K562 (cell line): ENCODE results near the gene AFM. TPM values are rescaled to one million over a fixed set of nuclear protein-coding genes. Genes with fewer than 3 reads are reported as not detected.

Experiments
- CCNT2 ChIP-seq: IDR thresholded peaks from 2 replicates; pipeline ENCODE4 v1.6.1; 2011; ENCODE audit warnings: borderline replicate concordance, low read depth, mild to moderate bottlenecking, moderate library complexity, mixed read lengths, low read length; ENCODE audit not compliant: insufficient read length; ENCODE audit errors: extremely low read depth
- CHAMP1 ChIP-seq: fragments of 450-650 bp; IDR thresholded peaks from 2 replicates; pipeline ENCODE4 v1.6.1; 2016; ENCODE audit warnings: mild to moderate bottlenecking
- CXXC5 ChIP-seq: fragments of 250-450 bp; sonication (Bioruptor Pico); IDR thresholded peaks from 2 replicates; pipeline ENCODE4 v1.8.0; 2022; ENCODE audit warnings: inconsistent platforms, mild to moderate bottlenecking, moderate library complexity
- EHMT2 ChIP-seq: fragments of 450-650 bp; IDR thresholded peaks from 2 replicates; pipeline ENCODE4 v1.6.1; 2018; ENCODE audit warnings: antibody characterized with exemption
- ESRRB ChIP-seq: fragments of 250-450 bp; sonication (Bioruptor Pico); IDR thresholded peaks from 2 replicates; pipeline ENCODE4 v1.5.0; 2020; ENCODE audit warnings: mild to moderate bottlenecking, moderate library complexity, borderline replicate concordance
- FOXA1 ChIP-seq: fragments of 450-650 bp; IDR thresholded peaks from 2 replicates; pipeline ENCODE4 v1.6.1; 2016; ENCODE audit warnings: mild to moderate bottlenecking, borderline replicate concordance
- MAFG ChIP-seq: fragments of 450-650 bp; conservative IDR thresholded peaks from 2 replicates; pipeline ENCODE4 v1.6.1; 2016; ENCODE audit warnings: missing genetic modification characterization, missing compliant biosample characterization
- MYC ChIP-seq, 2 experiments: fragments of 250-450 bp in 1 of 2; sonication (Bioruptor Pico) in 1 of 2; IDR thresholded peaks; 2 replicates each; pipeline versions ENCODE4 v1.5.1 to v1.6.1; 2012 to 2021; ENCODE audit warnings: low read depth in 2 of 2, borderline replicate concordance in 1 of 2, improper control_type of control experiment in 1 of 2, low read length in 1 of 2, mild to moderate bottlenecking in 1 of 2, moderate library complexity in 1 of 2
- NEUROD1 ChIP-seq: fragments of 150-350 bp; IDR thresholded peaks from 2 replicates; pipeline ENCODE4 v1.6.1; 2014; ENCODE audit warnings: borderline replicate concordance, low read length, low read depth; ENCODE audit not compliant: partially characterized antibody
- NFYB ChIP-seq: IDR thresholded peaks from 2 replicates; pipeline ENCODE4 v1.6.1; 2011; ENCODE audit warnings: mild to moderate bottlenecking, moderate library complexity; ENCODE audit not compliant: insufficient read length; ENCODE audit errors: extremely low read depth
- NR2C1 ChIP-seq, 2 experiments: fragments of 450-650 bp; IDR thresholded peaks; 2 replicates each; pipeline ENCODE4 v1.6.1; 2017; ENCODE audit warnings: mild to moderate bottlenecking in 2 of 2, antibody characterized with exemption in 1 of 2, inconsistent platforms in 1 of 2, missing compliant biosample characterization in 1 of 2, missing genetic modification characterization in 1 of 2
- NR2F6 ChIP-seq: fragments of 450-650 bp; formaldehyde crosslinking; IDR thresholded peaks from 2 replicates; pipeline ENCODE4 v1.4.0; 2020; ENCODE audit warnings: mild to moderate bottlenecking
- RCOR1 ChIP-seq, 2 experiments: IDR thresholded peaks; 2 replicates each; pipeline ENCODE4 v1.6.1; 2012; ENCODE audit warnings: low read depth in 2 of 2, low read length in 2 of 2, borderline replicate concordance in 1 of 2, improper control_type of control experiment in 1 of 2
- SUPT5H ChIP-seq: fragments of 450-650 bp; IDR thresholded peaks from 2 replicates; pipeline ENCODE4 v1.6.1; 2016
- TRIM25 ChIP-seq: fragments of 450-650 bp; IDR thresholded peaks from 2 replicates; pipeline ENCODE4 v1.7.0; 2016; ENCODE audit warnings: borderline replicate concordance
- ZC3H8 ChIP-seq: fragments of 450-650 bp; IDR thresholded peaks from 2 replicates; pipeline ENCODE4 v1.6.1; 2017
- ZNF395 ChIP-seq: fragments of 200-800 bp; sonication (Bioruptor generic); IDR thresholded peaks from 2 replicates; pipeline ENCODE4 v1.6.1; 2017; ENCODE audit warnings: missing genetic modification characterization, missing compliant biosample characterization
- ZNF444 ChIP-seq: fragments of 250-450 bp; sonication (Bioruptor Pico); IDR thresholded peaks from 2 replicates; pipeline ENCODE4 v1.4.0; 2020; ENCODE audit warnings: mild to moderate bottlenecking, moderate library complexity
- ZNF639 ChIP-seq, 2 experiments: fragments of 200-800 bp in 1 of 2; sonication (Bioruptor generic) in 1 of 2; sonication (generic) in 1 of 2; formaldehyde crosslinking in 1 of 2; IDR thresholded peaks in 1 of 2; conservative IDR thresholded peaks in 1 of 2; 2 replicates each; pipeline versions ENCODE4 v1.5.0 to v1.6.1; 2016 to 2020; ENCODE audit warnings: missing compliant biosample characterization in 1 of 2, missing genetic modification characterization in 1 of 2, missing genetic modification reagents in 1 of 2
- ZNF707 ChIP-seq: fragments of 250-450 bp; sonication (Bioruptor Pico); conservative IDR thresholded peaks from 2 replicates; pipeline ENCODE4 v1.8.0; 2022; ENCODE audit warnings: inconsistent platforms, mild to moderate bottlenecking, moderate library complexity
- polyA plus RNA-seq, 8 experiments: library from polyadenylated mRNA; depleted of rRNA in 4 of 8; stranded (reverse) in 5 of 8; unstranded in 3 of 8; fragments of >200 nt; fragmentation: Nextera tagmentation in 2 of 8; fragmentation: Illumina TruSeq in 1 of 8; extraction: Ambion mirVana in 2 of 8; extraction: Trizol in 1 of 8; gene quantifications; 2 replicates each; pipeline versions ENCODE4 v1.2.1 to v1.2.3, GENCODE V29; 2011 to 2014; ENCODE audit warnings: inconsistent platforms in 1 of 8, missing spikeins in 1 of 8
- total RNA-seq, 7 experiments: library from RNA; depleted of rRNA in 6 of 7; stranded (reverse); fragments of >200 nt in 6 of 7; fragmentation: Illumina TruSeq in 2 of 7; extraction: Trizol in 2 of 7; gene quantifications; 2 replicates each; pipeline versions ENCODE4 v1.2.1 to v1.2.3, GENCODE V29; 2011 to 2021; ENCODE audit warnings: low replicate concordance in 1 of 7

The AFM gene
- total and polyA plus RNA-seq, 9 of the 15 experiments (the other 6 are each of a cell fraction or from before 2014, with no cell fraction given) = 0.07 to 0.15 (median 0.12) TPM; not detected in 5

GRCh38 chr4:73450398-73451004 is 31.0 kb upstream of the AFM start (continued):
- TF ChIP-seq RCOR1 (IDR thresholded peaks at IDR 0.05; ENCODE audit: borderline replicate concordance in 1 of 2, low read depth in 2 of 2, low read length in 2 of 2) = no peak
- no peak for TF ChIP-seq ZNF395 (CRISPR knock-in tag)
- TF ChIP-seq ZNF639 (CRISPR knock-in tag; conservative IDR thresholded peaks at IDR 0.05 in 1 of 2, IDR thresholded peaks at IDR 0.05 in 1 of 2) = 0 out of 4 replicates have a peak, but pooled peaks of 1 of the 2 experiments have one; percentile 24
- peak; percentile 96 for TF ChIP-seq MAFG (tag)
- TF ChIP-seq NR2C1 (IDR thresholded peaks at IDR 0.05) = no peak
- TF ChIP-seq NR2C1 (tag; IDR thresholded peaks at IDR 0.05) = no peak
- no peak for TF ChIP-seq SUPT5H
- TF ChIP-seq NFYB = no peak
- TF ChIP-seq CCNT2 = no peak
- no peak for TF ChIP-seq MYC (IDR thresholded peaks at IDR 0.05; ENCODE audit: low read depth, low read length)
- no peak for TF ChIP-seq MYC (CRISPR knock-in tag; IDR thresholded peaks at IDR 0.05; ENCODE audit: borderline replicate concordance, low read depth)
- TF ChIP-seq EHMT2 = peak; percentile 81; the same call in 1 of the 2 replicates
- no peak for TF ChIP-seq NR2F6 (CRISPR knock-in tag)
- no peak for TF ChIP-seq CHAMP1
- no peak for TF ChIP-seq ZNF444 (CRISPR knock-in tag)
- no peak for TF ChIP-seq TRIM25
- no peak for TF ChIP-seq NEUROD1
- no peak for TF ChIP-seq FOXA1
- TF ChIP-seq ESRRB (CRISPR knock-in tag) = no peak
- TF ChIP-seq CXXC5 (CRISPR knock-in tag) = no peak
- TF ChIP-seq ZC3H8 = no peak
- no peak for TF ChIP-seq ZNF707 (CRISPR knock-in tag)
